Measurements from ENCODE around the gene RSBN1.

- TF ChIP-seq ASH2L (IDR thresholded peaks at IDR 0.05; ENCODE audit: borderline replicate concordance, low read depth) (no peak), POLR2A (IDR thresholded peaks at IDR 0.05; ENCODE audit: low read depth, low read length) (no peak), BHLHE40 (IDR thresholded peaks at IDR 0.05; ENCODE audit: borderline replicate concordance in 1 of 2, low read depth in 2 of 2, low read length in 1 of 2) (no peak), ETV6 (conservative IDR thresholded peaks at IDR 0.05 in 1 of 2, IDR thresholded peaks at IDR 0.05 in 1 of 2; ENCODE audit: borderline replicate concordance in 1 of 2, low read depth in 1 of 2) (no peak), SPI1 (IDR thresholded peaks at IDR 0.05; ENCODE audit: borderline replicate concordance, insufficient read depth, low read depth, low read length) (no peak), YY1 (IDR thresholded peaks at IDR 0.05; ENCODE audit: low read depth, low read length) (no peak)
These were observed 62.9 kb downstream of the RSBN1 start for GRCh38 chr1:113749402-113749801.

All from GM12878 (cell line).